Gastrocnemius medialis (tissue), 4 donors: Measurements from ENCODE around the gene ARRDC2. TPM values are rescaled to one million over a fixed set of nuclear protein-coding genes. Genes with fewer than 3 reads are reported as not detected.
"Not testable (repeated sequence)": the region's sequence is repeated elsewhere in the genome, so short reads cannot be mapped to it uniquely, and the experiment has no call there.

Source experiments
- ATAC-seq, 2 donors: fragments of 150-250 bp; one replicate each; pipeline ENCODE4 v1.9.1; 2016
- DNase-seq, 2 donors: peaks; one replicate each; pipeline ENCODE4 v3.0.0-alpha.2; 2019
- H3K27ac ChIP-seq, 4 donors: fragments of 200-600 bp; sonication (generic); 1 replicate in 1 of 4; 2 replicates in 3 of 4; pipeline ENCODE4 v1.5.1; 2016 to 2018; ENCODE audit warnings: mild to moderate bottlenecking in 2 of 4, moderate library complexity in 1 of 4
- H3K27me3 ChIP-seq, 3 donors: fragments of 200-600 bp; sonication (generic) in 2 of 3; 1 replicate in 1 of 3; 2 replicates in 2 of 3; pipeline versions ENCODE4 v1.5.1 to v1.6.0; 2016 to 2019; ENCODE audit warnings: mild to moderate bottlenecking in 1 of 3, moderate library complexity in 1 of 3
- H3K36me3 ChIP-seq, 2 donors: fragments of 200-600 bp; sonication (generic) in 1 of 2; one replicate each; pipeline ENCODE4 v1.5.1; 2017 to 2018
- H3K4me1 ChIP-seq, 2 donors: fragments of 200-600 bp; sonication (generic) in 1 of 2; one replicate each; pipeline ENCODE4 v1.5.1; 2016 to 2017; ENCODE audit warnings: mild to moderate bottlenecking in 2 of 2
- H3K4me3 ChIP-seq, 4 donors: fragments of 200-600 bp; sonication (generic) in 3 of 4; 1 replicate in 1 of 4; 2 replicates in 3 of 4; pipeline ENCODE4 v1.5.1; 2016 to 2019; ENCODE audit warnings: mild to moderate bottlenecking in 2 of 4
- H3K9me3 ChIP-seq, 3 donors: fragments of 200-600 bp; sonication (generic) in 2 of 3; 1 replicate in 1 of 3; 2 replicates in 2 of 3; pipeline ENCODE4 v1.5.1; 2016 to 2019
- POLR2A ChIP-seq, 2 donors: fragments of 450-650 bp; IDR thresholded peaks; one replicate each; pipeline ENCODE4 v1.6.1; 2017; ENCODE audit warnings: antibody characterized with exemption in 2 of 2, mild to moderate bottlenecking in 2 of 2, moderate library complexity in 2 of 2
- in situ Hi-C, 4 donors: fragments of 200-750 bp; cut with MboI; loops; one replicate each; pipeline versions ENCODE4 v1.15.0 to v1.8.0; 2017; ENCODE audit warnings: low sequenced_read_pairs in 4 of 4
- intact Hi-C: fragments of 100-400 bp; cut with DNase I; formaldehyde crosslinking; loops from one replicate; pipeline ENCODE4 v1.15.1; 2023; ENCODE audit warnings: low total_unique reads
- total RNA-seq, 4 donors: library from RNA; depleted of rRNA; stranded (reverse); fragments of >200 nt; gene quantifications; one replicate each; pipeline versions ENCODE4 v1.1.0 to v1.2.3, GENCODE V29; 2016
- TF ChIP-seq, protein P1 (sequence below), 5 experiments: fragments of 450-650 bp in 3 of 5; fragments of 200-600 bp in 2 of 5; sonication (generic) in 2 of 5; IDR thresholded peaks in 4 of 5; conservative IDR thresholded peaks in 1 of 5; 1 replicate in 4 of 5; 2 replicates in 1 of 5; pipeline ENCODE4 v1.5.1; 2016 to 2019; ENCODE audit warnings: antibody characterized with exemption in 5 of 5, mild to moderate bottlenecking in 3 of 5, moderate library complexity in 3 of 5

ARRDC2 gene
- total RNA-seq, 4 donors from 2014 or later: 476 to 810 (median 543) TPM

DNA sequence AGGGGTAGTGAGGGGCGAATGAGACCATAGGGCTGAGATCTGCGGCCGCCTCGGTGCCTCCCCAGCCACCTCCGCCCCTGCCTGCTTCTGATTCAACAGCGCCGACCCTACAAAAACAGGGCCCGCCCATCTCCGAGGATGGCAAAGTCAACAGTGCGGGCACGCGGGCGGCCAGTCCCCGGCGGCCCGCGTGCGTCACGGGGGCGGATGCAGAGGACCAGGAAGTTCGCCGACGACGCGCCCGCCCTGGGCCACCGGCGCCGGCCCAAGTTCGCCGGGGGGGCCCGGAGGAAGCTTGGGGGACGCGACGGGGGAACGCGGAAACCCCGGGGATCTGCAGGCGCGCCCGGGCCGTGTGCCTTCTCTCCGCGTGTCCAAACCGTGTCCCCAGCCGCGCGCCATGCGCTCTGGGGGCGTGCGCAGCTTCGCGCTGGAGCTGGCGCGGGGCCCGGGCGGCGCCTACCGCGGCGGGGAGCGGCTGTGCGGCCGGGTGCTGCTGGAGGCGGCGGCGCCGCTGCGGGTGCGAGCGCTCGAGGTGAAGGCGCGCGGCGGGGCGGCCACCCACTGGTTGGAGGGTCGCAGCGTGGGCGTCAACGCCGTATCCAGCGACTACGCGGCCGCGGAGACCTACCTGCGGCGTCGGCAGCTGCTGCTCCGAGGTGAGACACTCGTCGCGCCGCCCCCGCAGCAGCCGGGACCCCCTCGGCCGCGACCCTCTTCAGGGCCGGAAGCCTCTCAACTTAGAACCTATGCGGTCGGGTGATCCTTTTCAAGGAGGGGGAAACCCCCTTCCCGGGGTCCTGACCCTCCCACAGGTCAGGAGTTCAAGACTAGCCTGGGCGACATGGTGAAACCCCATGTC is 6.8 kb upstream of the ARRDC2 start:
- Histone ChIP-seq H3K9me3 (no peaks in the 10 kb centered on the region), H3K4me3 (peak overlapping the region; percentile 58 to 64 (median 60)), H3K36me3 (no peaks in the 10 kb centered on the region), H3K27me3 (peaks cover 0 to 12% (median 6%) of the 10 kb centered on the region in 3 donors), H3K27ac (peak overlapping the region; percentile 82 to 83 (median 82)), H3K4me1 (peaks cover 0 to 5% of the 10 kb centered on the region in 2 donors)
- DNase-seq: peak; percentile 73 to 78
- peak; percentile 68 to 81 for TF ChIP-seq POLR2A (IDR thresholded peaks at IDR 0.05)
- TF ChIP-seq, protein P1, sequence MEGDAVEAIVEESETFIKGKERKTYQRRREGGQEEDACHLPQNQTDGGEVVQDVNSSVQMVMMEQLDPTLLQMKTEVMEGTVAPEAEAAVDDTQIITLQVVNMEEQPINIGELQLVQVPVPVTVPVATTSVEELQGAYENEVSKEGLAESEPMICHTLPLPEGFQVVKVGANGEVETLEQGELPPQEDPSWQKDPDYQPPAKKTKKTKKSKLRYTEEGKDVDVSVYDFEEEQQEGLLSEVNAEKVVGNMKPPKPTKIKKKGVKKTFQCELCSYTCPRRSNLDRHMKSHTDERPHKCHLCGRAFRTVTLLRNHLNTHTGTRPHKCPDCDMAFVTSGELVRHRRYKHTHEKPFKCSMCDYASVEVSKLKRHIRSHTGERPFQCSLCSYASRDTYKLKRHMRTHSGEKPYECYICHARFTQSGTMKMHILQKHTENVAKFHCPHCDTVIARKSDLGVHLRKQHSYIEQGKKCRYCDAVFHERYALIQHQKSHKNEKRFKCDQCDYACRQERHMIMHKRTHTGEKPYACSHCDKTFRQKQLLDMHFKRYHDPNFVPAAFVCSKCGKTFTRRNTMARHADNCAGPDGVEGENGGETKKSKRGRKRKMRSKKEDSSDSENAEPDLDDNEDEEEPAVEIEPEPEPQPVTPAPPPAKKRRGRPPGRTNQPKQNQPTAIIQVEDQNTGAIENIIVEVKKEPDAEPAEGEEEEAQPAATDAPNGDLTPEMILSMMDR (IDR thresholded peaks at IDR 0.05 in 4 of 5, conservative IDR thresholded peaks at IDR 0.05 in 1 of 5): peak in 1 of 5 experiments; percentile 14
- in situ Hi-C loops (loop anchor here in 3 of 4 donors (5.0 to 10.0 kb wide), 2 partner anchors 54 to 56 kb away; no protein-coding TSS in a partner anchor), intact Hi-C loops (loop anchor here (1.0 to 10.0 kb wide), 2 partner anchors 145 to 154 kb away; partner anchors contain the start of gene PIK3R2)
- ATAC-seq: peak; percentile 61 to 68

DNA sequence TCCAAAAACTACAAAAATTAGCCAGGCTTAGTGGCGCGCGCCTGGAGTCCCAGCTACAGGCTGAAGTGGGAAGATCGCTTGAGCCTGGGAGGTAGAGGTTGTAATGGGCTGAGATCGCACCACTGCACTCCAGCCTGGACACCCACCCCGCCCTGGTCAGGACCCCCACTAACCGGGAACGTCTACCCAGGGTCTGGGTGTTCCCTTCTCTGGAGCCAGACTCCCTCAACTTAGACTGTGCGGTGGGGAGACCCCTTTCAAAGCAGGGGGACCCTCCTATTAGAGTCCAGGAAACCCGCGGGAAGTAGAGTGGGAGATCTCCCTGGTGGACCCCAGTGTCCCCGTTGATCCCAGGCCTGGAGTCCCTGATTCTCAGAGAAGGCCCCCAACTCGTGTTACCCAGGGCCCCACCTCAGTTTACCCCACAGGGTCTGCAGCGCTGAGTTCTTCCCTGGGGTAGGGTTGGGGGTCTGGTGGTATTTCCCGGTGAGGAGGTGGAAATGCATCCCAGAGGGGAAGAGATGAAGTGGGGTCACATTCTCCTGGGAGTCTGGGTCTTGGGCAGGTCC is 6.1 kb upstream of the ARRDC2 start:
- TF ChIP-seq POLR2A (IDR thresholded peaks at IDR 0.05): no peak
- TF ChIP-seq, protein P1 (IDR thresholded peaks at IDR 0.05 in 4 of 5, conservative IDR thresholded peaks at IDR 0.05 in 1 of 5): no peak
- Histone ChIP-seq H3K27ac (peak overlapping the region; percentile 82 to 83 (median 82)), H3K36me3 (no peaks in the 10 kb centered on the region), H3K9me3 (no peaks in the 10 kb centered on the region), H3K4me3 (peak overlapping the region; percentile 58 to 64 (median 60)), H3K4me1 (peaks cover 0 to 5% of the 10 kb centered on the region in 2 donors), H3K27me3 (peaks cover 0 to 12% (median 6%) of the 10 kb centered on the region in 3 donors)
- intact Hi-C loops (loop anchor here (1.0 to 10.0 kb wide), 2 partner anchors 146 to 153 kb away; partner anchors contain the start of gene PIK3R2), in situ Hi-C loops (loop anchor here in 3 of 4 donors (5.0 to 10.0 kb wide), 2 partner anchors 53 to 55 kb away; no protein-coding TSS in a partner anchor)
- no peak for ATAC-seq
- DNase-seq: no peak

DNA sequence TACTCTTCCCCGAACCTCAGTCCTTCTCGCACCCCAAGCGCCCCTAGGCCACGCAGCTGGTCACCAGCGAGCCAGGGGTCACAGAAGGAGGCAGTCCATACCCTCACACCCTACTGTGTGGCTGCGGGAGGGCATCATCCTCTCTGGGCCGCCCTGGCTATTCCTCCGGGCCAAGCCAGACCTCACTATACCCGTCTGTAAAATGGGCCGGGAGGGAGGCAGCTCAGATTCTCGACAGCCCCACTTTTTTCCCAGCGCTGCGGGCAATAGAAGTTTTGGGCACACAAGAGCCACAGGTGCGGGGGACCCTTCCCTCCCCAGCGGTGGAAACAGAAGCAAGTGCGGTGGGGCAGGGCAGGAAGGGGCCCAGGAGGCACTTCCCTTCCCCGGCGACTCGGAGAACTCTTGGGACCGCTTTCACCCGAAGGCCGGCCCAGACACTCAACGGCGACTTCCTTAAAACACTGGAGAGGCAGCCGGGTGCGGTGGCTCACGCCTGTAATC is 5.6 kb upstream of the ARRDC2 start:
- peak overlapping the region; percentile 82 to 83 (median 82) for H3K27ac ChIP-seq
- peak overlapping the region; percentile 58 to 64 (median 60) for H3K4me3 ChIP-seq
- in situ Hi-C loops: loop anchor here in 3 of 4 donors (5.0 to 10.0 kb wide), 2 partner anchors 52 to 55 kb away; no protein-coding TSS in a partner anchor
- peaks cover 0 to 12% (median 6%) of the 10 kb centered on the region in 3 donors for H3K27me3 ChIP-seq
- DNase-seq (no peak), ATAC-seq (no peak)
- H3K36me3 ChIP-seq: no peaks in the 10 kb centered on the region
- intact Hi-C loops: loop anchor here (10.0 kb wide), 1 partner anchor 152 kb away; the partner anchor contains the start of gene PIK3R2
- H3K9me3 ChIP-seq: no peaks in the 10 kb centered on the region
- TF ChIP-seq POLR2A (IDR thresholded peaks at IDR 0.05): no peak
- TF ChIP-seq, protein P1 (IDR thresholded peaks at IDR 0.05 in 4 of 5, conservative IDR thresholded peaks at IDR 0.05 in 1 of 5): no peak
- peaks cover 0 to 5% of the 10 kb centered on the region in 2 donors for H3K4me1 ChIP-seq

DNA sequence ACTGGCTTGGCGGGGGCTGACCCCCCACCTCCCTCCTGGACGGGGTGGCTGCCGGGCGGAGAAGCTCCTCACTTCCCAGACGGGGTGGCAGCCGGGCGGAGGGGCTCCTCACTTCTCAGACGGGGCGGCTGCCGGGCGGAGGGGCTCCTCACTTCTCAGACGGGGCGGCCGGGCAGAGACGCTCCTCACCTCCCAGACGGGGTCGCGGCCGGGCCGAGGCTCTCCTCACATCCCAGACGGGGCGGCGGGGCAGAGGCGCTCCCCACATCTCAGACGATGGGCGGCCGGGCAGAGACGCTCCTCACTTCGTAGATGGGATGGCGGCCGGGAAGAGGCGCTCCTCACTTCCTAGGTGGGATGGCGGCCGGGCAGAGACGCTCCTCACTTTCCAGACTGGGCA is 2.2 kb upstream of the ARRDC2 start:
- H3K9me3 ChIP-seq, H3K27ac ChIP-seq, ATAC-seq, DNase-seq, H3K4me3 ChIP-seq, H3K4me1 ChIP-seq: not testable (repeated sequence)
- intact Hi-C loops (loop anchor here (5.0 to 10.0 kb wide), 3 partner anchors 149 to 277 kb away; partner anchors contain the start of genes JUND, PIK3R2 and RAB3A), in situ Hi-C loops (loop anchor here in 2 of 4 donors (5.0 to 10.0 kb wide), 2 partner anchors 49 to 52 kb away; no protein-coding TSS in a partner anchor)
- Histone ChIP-seq H3K27me3 (peaks cover 0 to 12% (median 6%) of the 10 kb centered on the region in 3 donors), H3K36me3 (peaks cover 7 to 24% of the 10 kb centered on the region in 2 donors)
